ENCODE measurements around the gene OBSL1. TPM values are rescaled to one million over a fixed set of nuclear protein-coding genes. Genes with fewer than 3 reads are reported as not detected.

The OBSL1 gene
- total RNA-seq, 1 donor from 2014 or later: 208 TPM

DNA sequence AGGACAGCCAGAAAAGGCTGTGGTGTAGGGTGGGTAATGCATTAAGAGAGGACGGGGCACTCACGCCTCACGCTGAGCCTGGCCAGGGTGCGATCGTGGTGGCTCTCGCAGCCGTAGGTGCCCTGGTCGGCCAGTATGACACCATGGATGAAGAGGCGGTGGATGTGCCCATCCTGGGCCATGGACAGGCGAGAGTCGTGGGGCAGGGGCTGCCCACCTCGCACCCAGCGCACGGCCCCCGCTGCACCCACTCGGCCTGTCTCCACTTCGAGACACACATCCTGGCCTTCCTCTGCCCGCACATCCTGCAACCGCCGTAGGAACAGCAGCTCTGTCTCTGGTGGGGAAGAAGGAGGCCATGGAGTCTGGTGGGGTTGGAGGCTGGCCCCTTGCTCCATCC is 15.4 kb downstream of the OBSL1 start:
- Histone ChIP-seq H3K9me3 (replicated peaks) (no peaks in the 10 kb centered on the region), H3K27ac (replicated peaks) (no peak overlapping the region), H3K4me1 (peaks cover 31% of the 10 kb centered on the region), H3K27me3 (ENCODE audit: low read depth) (peaks cover 37% of the 10 kb centered on the region), H3K4me3 (no peak overlapping the region), H3K36me3 (peaks cover 15% of the 10 kb centered on the region)
- TF ChIP-seq, protein P1, sequence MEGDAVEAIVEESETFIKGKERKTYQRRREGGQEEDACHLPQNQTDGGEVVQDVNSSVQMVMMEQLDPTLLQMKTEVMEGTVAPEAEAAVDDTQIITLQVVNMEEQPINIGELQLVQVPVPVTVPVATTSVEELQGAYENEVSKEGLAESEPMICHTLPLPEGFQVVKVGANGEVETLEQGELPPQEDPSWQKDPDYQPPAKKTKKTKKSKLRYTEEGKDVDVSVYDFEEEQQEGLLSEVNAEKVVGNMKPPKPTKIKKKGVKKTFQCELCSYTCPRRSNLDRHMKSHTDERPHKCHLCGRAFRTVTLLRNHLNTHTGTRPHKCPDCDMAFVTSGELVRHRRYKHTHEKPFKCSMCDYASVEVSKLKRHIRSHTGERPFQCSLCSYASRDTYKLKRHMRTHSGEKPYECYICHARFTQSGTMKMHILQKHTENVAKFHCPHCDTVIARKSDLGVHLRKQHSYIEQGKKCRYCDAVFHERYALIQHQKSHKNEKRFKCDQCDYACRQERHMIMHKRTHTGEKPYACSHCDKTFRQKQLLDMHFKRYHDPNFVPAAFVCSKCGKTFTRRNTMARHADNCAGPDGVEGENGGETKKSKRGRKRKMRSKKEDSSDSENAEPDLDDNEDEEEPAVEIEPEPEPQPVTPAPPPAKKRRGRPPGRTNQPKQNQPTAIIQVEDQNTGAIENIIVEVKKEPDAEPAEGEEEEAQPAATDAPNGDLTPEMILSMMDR (IDR thresholded peaks at IDR 0.05; ENCODE audit: borderline replicate concordance): no peak
- no peak for DNase-seq
- intact Hi-C loops (cut with micrococcal nuclease): no loop called here

DNA sequence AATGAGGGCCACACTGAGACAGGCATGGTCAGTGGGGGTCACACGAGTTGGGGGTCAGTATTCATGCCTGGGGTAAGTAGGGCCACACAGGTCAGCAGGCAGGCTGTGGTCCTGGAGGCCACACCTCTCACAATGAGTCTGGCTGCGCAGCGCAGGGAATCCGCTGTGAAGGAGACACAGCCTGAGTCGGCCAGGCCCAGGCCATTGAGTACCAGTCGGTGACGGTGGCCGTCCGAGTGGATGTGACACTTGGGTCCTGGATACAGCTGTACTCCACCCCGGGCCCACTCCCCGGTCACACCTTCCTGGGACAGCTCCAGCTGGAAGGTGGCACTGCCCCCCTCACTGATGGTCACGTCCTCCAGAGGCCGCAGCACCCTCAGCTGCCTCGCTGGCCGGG is 17.0 kb downstream of the OBSL1 start:
- intact Hi-C loops (cut with micrococcal nuclease): no loop called here
- Histone ChIP-seq H3K4me3 (no peak overlapping the region), H3K4me1 (peaks cover 21% of the 10 kb centered on the region), H3K36me3 (peaks cover 15% of the 10 kb centered on the region), H3K27ac (replicated peaks) (no peak overlapping the region), H3K27me3 (ENCODE audit: low read depth) (peaks cover 47% of the 10 kb centered on the region), H3K9me3 (replicated peaks) (no peaks in the 10 kb centered on the region)
- TF ChIP-seq, protein P1 (IDR thresholded peaks at IDR 0.05; ENCODE audit: borderline replicate concordance): no peak
- DNase-seq: no peak

DNA sequence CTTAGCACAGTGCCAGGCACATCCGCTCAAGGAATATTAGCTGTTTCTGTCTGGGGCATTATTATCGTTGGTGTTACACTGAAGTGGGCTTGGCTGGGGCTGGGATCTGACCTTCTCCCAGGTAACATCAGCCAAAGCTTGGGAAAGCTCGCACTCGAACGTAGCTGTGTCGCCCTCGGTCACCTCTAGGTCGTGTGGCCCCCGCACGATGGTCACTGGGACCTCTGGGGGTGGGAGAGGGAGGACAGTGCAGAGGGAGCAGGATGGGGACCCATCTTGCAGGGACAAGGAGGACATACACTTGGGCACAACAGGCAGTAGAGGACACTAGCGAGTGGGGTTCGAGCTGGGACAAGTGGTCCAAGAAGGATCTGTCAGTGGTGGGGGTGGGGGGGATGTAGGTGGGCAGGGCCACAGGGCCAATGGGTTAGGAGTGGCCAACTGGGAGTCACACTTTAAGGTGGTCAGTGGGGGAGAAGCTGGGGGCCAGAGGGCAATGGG is 17.8 kb downstream of the OBSL1 start:
- Histone ChIP-seq H3K36me3 (peaks cover 15% of the 10 kb centered on the region), H3K4me1 (peaks cover 21% of the 10 kb centered on the region), H3K4me3 (no peak overlapping the region), H3K27ac (replicated peaks) (no peak overlapping the region), H3K27me3 (ENCODE audit: low read depth) (peaks cover 47% of the 10 kb centered on the region), H3K9me3 (replicated peaks) (no peaks in the 10 kb centered on the region)
- intact Hi-C loops (cut with micrococcal nuclease): no loop called here
- TF ChIP-seq, protein P1 (IDR thresholded peaks at IDR 0.05; ENCODE audit: borderline replicate concordance): no peak
- no peak for DNase-seq

DNA sequence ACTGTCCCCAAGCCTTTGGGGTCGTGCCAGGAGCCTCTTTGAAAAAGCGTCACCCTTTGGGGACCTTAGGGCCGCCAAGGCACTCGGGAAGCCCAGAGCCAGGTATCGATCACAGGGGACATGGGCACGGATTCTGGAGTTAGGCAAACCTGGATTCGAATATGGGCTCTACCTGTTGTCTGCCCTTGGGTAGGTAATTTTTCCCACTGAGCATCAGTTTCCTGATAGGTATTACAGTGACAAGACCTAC is 18.2 kb downstream of the OBSL1 start:
- peak overlapping the region; percentile 67 for H3K4me3 ChIP-seq

DNA sequence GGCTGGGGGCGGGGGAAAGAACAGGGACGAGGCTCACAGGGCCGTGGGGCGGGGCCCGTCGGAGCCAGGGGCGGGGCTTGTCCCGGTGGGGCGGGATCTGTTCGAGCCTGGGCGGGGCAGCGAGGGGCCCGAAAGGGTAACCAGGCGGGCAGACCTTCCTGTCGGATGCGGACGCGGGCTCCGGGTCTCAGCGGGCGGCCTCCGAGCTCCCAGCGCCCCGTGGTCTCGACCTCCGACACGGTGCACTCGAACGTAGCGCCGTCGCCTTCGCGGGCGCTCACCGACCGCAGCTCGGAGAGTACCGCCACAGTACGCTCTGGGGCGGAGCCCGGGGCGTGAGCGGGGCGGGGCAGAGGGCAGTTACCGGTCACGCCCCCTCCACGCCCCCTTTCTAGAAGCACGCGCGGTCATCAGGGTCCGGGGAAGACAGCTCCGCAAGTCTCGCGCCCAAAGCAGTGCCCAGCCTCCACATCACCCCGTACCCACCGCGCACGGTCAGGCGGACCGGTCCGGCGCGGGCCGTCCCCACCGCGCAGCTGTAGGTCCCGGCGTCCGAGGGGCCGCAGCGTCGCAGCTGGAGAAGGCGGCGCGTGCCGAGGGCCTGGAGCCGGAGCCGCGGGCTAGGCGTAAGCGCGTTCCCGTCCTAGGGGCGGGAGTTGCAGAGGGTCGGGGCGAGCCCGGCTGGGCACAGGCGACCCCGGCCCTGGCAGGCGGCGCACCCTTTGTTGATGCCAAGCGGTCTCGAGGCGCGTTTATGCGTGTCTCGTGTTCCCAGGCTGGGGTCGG is 18.8 kb downstream of the OBSL1 start:
- peak overlapping the region; percentile 3 for H3K27ac ChIP-seq (replicated peaks)
- peaks cover 21% of the 10 kb centered on the region for H3K4me1 ChIP-seq
- peaks cover 11% of the 10 kb centered on the region for H3K36me3 ChIP-seq
- TF ChIP-seq, protein P1 (IDR thresholded peaks at IDR 0.05; ENCODE audit: borderline replicate concordance): no peak
- intact Hi-C loops (cut with micrococcal nuclease): no loop called here
- H3K4me3 ChIP-seq: peak overlapping the region; percentile 67
- peak; percentile 86 for DNase-seq
- peaks cover 51% of the 10 kb centered on the region for H3K27me3 ChIP-seq (ENCODE audit: low read depth)
- no peaks in the 10 kb centered on the region for H3K9me3 ChIP-seq (replicated peaks)

More for the DNA sequence above, 18.2 kb downstream of the OBSL1 start:
- H3K27ac ChIP-seq (replicated peaks): no peak overlapping the region
- H3K9me3 ChIP-seq (replicated peaks): no peaks in the 10 kb centered on the region
- TF ChIP-seq, protein P1 (IDR thresholded peaks at IDR 0.05; ENCODE audit: borderline replicate concordance): no peak
- H3K27me3 ChIP-seq (ENCODE audit: low read depth): peaks cover 47% of the 10 kb centered on the region
- intact Hi-C loops (cut with micrococcal nuclease): no loop called here
- no peak for DNase-seq
- H3K36me3 ChIP-seq: peaks cover 12% of the 10 kb centered on the region
- peaks cover 21% of the 10 kb centered on the region for H3K4me1 ChIP-seq
